Medulla oblongata (tissue), 1 donor: ENCODE data around the gene LMTK2.
"Not testable (repeated sequence)": the region's sequence is repeated elsewhere in the genome, so short reads cannot be mapped to it uniquely, and the experiment has no call there.

Experiments used
- DNase-seq: peaks from one replicate; pipeline ENCODE4 v3.0.0-alpha.2; 2015; ENCODE audit errors: extremely low spot score

The LMTK2 gene

DNA sequence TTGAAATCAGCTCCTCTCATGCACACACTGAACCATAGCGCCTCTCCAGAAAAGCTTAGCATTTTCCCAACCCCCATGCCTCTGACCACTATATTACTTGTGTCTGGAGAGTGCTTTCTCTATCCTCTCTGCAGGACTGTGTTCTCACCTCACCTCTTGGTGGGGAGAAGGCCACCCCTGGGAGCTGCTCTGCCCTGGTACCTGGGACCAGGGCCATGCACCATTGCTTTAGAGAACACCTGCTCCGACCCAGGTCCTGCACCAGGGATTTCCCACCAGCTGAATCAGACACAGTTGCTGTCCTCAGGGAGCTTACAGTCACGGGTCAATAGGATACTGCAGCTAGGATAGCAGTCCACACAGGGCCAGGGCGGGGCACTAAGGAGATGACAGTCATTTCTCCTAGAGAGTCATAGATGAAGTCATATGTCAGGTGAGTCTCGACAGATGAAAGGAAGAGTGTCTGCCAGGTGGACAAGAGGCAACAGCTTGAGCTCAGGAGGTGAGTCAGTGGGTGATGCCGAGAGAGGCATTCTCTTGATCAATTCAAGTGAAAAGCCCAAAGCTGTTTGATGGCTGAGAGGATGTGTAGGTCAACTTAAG lies 619 bp upstream of the LMTK2 start:
- no peak for DNase-seq

DNA sequence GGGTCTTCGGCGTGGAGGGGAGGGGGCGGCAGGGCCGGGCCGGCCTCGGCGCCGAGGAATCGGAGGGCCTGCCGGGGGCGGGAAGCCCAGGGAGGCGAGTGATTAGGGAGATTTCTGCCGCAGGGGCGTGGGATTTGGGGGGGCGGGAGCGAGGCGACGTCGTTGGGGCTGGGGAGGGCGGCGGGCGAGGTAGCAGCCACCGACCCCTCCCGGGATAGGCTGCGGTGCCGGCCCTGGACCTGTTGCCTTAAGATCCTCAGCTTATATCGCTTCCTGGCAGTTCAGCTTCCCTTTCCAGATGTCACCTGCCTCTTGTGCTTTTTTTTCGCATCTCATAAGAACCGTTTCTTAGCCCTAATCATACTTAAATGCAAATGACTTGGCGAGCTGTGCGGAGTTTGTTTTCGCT lies 655 bp downstream of the LMTK2 start:
- DNase-seq = no peak

DNA sequence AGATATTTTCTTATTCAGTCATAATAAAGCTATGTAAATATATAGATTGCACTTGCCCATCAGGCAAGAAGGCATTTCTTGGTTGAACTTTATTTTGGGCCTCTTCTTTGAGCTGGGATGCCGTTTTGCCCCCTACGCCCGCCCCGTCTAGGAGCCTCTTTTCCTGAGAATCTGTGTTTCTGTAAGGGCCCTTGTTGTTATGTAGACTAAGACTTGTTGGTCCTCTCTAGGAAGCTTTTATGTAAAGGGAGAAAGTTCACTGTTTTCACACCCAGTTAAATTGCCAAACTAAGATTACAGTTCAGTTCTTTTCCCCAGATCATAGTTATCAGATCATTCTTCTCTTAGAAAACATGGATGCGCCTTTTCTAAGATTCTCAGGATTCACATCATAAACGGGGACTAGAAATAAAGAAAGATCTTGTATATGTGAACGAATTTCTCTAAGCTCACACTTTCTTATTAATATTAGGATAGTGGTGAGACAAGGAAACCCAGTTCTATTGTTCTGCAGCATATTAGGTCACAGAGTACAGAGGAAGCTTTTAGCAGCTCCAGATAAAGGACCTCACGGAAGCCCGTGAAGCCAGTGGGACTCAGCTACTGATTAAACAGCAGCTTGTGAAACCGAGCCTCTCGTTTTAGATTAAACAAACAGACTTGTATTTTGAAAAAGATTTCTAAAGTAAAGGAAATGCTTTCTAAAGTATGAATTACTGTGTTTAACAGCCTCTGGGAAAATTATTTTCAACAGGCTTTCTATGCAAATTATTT lies 3.8 kb downstream of the LMTK2 start:
- DNase-seq = peak; percentile 43

DNA sequence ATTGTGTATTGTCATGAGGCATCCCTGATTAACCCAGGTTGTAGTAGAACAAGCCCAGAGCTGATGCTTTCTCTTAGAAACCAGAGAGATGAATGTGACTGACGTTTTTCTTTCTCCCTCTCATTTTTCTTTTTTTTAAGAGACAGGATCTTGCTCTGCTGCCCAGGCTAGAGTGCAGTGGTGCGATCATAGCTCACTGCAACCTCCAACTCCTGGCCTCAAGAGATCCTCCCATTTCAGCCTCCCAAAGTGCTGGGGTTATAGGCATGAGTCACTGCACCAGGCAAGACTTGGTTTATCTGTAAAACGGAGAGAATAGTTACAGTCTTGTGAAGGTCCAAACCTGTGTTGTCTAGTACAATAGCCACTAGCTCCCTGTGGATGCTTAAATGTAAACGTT lies 5.4 kb downstream of the LMTK2 start:
- DNase-seq = no peak

DNA sequence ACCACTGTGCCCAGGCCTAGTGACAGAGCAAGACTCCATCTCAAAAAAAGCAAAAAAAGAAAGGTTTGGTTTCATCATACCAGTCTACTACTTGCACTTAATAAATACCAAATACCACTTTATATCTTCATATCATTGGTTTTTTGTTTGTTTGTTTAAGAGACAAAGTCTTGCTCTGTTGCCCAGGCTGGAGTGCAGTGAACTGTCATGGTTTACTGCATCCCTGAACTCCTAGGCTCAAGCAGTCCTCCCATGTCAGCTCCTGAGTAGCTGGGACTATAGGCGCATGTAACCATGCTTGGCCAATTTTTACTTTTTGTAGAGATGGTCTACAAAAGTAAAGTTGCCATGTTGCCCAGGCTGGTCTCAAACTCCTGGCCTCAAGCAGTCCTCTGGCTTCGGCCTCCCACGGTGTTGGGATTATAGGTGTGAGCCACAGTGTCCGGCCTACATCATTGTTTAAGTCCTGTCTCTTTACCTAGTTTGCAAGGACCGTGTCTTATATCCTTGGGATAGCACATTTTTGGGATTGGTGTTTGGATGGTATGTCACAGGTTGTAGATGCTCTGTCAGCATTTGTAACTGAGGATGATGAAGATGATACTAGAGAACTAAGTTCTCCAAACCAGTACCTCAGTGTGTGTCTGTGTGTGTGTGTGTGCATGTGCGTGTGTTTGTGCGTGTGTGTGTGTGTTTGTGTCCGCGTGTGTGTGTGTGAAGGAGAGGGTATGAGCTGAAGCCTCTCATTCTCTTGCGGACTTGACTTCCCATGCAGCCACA lies 9.3 kb downstream of the LMTK2 start:
- DNase-seq = no peak

DNA sequence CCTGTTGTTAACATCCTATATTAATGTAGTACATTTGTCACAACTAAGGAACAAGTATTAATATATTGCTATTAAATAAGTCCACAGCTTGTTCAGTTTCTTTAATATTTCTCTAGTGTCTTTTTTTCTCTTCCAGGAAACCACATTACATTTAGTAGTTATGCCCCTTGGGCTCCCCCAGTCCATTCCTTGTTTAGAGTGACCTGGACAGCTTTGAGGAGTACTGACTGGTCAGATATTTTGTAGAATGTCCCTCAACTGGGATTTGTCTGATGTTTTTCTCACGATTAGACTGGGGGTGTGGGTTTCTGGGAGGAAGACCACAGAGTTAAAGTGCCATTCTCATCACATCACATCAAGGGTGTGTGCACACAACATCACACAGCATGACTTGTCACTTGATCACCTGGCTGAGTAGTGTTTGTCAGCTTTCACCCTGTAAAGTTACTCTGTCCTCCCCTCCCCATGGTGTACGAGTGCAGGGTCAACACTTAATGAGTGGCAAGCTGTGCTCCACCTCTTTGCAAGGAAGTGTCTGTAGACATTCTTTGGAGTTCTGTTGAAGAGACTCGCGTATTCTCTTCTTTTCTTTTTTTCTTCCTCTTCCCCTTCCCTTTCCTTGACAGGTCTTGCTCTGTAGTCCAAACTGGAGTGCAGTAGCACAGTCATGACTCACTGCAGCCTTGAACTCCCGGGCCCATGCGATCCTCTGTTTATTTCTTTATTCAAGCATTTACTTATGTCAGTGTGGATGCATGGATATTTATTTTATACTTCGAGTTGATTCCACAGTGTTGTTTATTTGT lies 10.2 kb downstream of the LMTK2 start:
- DNase-seq = no peak

DNA sequence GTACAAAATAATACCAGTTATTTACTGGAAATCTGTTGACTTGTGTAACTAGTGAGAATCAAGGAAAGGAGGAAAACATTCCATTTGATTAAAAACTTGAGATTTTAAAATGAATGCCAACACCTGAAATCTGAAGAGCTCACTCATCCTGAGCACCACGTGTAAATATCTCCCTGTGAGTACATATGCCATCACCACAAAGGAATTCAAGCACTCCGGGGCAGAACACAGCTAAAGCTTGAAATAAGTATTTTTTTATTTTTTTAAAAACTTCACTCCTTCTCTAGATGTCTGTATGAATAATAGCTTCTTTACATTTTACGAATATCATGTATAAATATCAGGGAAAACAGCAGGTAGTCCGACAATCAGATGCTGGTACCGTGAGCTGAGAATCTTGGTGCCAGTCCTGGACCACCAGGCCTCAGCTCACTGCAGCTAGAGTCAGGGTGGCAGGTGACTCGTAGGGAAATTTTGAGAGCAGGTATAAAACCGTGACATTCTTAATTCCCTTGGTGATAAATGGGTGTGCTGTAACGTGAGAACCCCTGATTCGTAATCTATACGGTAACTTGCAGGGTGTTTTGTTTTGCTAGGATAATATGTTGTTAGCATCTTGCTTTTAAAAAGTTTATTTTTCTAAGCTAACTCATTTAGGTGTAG lies 12.7 kb downstream of the LMTK2 start:
- no peak for DNase-seq

DNA sequence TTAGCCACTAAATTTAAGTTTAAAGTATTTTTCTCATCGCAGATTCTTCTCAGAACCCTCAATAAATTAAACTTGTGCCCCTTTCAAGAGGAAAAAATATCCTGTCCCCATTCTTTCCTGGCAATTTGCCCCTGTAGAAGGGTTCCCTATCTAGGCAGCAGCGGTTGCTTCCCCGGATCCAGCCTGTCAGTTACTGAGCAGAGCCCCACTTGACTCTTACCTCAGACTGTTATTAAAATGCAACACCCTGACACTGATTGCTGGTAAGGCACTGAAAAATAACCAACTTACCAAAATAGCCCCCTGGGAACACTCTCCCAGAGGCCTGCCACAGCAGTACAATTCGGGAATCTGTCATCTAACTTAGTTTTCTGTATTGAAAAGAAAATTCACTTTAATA lies 13.9 kb downstream of the LMTK2 start:
- no peak for DNase-seq

DNA sequence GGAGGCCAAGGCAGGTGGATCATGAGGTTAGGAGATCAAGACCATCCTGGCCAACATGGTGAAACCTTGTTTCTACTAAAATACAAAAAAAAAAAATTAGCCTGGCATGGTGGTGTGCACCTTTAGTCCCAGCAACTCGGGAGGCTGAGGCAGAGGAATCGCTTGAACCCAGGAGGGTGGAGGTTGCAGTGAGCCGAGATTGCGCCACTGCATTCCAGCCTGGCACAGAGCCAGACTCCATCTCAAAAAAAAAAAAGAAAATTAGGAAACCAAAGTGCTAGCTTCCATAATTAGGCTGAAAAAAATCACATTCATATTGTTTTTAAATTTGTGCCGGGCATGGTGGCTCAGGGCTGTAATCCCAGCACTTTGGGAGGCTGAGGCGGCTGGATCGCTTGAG lies 14.7 kb downstream of the LMTK2 start:
- DNase-seq = not testable (repeated sequence)

DNA sequence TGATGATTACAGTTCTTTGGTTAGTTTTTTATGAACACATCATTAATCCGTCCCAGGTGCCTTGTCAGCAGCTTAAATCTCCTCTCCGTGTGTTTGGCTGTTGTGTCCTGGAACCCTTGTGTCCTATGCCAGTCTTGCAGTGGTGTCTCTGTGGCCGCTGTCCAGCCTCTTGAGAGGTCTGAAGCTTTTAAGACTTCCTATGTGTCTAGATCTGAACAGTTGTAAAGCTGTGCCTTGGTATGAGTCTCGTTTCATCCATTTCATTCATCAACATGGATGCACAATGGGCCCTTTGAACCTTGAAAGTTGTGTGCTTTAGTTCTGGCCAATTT lies 16.7 kb downstream of the LMTK2 start:
- DNase-seq = no peak

DNA sequence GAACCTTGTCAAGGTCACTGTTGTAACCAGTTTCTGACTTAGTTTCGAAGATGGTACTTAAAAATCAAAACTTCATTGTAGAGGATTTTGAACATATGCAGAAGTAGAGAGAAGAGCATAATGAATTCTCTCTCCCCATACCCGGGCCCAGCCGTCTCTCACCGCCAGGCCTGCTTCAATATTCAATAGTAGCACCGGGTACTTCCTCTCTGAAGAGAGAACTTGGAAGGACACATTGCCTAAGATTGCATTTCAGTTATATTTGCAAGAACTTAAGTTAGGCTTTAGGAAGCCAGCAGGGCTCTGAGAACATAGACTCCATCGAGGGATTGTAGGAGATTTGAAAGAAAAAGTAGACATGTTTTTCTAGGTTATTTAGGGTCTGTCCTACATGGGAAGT lies 19.1 kb downstream of the LMTK2 start:
- no peak for DNase-seq

DNA sequence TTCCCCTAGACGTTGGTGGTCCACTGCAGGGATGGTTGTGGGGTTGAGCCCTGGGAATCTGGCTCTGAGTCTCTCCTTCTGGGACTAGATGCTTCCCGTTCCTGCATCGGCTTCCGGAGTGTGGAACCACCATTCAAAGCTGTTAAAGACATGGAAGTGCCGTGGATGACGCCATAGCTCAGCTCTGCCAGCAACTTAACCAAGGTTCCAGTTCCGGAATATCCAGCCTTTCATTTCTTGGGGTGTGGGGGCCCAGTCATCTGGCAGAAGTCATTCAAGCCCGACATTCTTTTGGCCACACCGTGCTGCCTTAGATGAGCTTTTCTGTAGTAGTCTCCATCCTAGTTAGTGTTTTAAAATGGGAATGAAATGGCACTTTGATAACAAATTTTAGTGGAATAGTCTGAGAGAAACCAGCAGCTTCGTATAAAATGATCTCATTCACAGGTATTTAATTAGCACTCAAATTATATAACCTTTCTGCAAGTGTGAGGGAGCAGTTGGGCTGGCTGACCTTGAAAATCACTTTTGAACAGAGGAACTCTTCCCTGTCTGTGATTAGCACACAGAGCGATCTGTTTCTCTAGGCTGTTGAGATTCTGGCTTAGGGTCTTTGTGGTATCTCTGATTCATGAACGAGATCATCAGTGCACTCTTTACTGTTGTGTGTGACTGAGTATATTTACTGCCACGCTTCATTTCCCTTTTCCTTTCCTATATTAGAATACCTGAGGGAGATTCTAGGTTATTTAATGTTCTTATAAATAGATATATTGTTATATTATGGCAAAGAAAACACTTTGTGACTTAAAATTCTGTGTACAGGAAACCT lies 19.9 kb downstream of the LMTK2 start:
- no peak for DNase-seq

DNA sequence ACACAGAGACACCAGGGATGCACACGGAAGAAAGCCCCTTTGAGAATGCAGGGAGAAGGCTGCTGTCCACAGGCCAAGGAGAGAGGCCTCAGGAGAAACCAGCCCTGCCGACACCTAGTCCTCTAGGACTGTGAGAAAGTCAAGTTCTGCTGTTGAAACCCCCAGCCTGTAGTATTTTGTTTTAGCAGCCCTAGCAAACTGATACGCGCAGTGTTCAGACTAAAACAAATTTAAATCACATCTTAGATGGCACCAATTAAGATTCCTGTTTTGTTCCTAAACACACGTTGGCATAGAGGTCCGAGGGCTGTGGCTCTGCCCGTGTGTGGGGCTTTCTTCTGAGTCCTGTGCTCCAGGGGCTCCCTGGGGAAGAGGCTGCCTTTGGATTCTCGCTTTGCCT lies 21.7 kb downstream of the LMTK2 start:
- no peak for DNase-seq

DNA sequence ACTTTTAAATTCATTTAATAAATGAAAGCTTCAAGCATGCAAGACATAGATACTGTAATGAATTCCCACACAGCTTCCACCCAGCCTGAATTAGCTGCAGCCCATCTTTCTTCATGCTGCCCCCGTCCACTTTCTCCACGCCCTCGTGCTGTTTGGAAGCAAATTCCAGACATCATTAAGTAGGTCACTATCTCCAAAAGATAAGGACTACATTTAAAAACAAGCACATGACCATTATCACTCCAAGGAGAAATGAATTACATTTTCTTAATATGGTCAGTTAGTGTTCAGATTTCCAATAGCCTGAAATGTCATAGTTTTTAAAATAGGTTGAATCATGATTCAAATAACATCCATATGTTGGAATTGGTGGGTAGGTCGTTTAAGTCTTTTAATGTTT lies 24.3 kb downstream of the LMTK2 start:
- no peak for DNase-seq

DNA sequence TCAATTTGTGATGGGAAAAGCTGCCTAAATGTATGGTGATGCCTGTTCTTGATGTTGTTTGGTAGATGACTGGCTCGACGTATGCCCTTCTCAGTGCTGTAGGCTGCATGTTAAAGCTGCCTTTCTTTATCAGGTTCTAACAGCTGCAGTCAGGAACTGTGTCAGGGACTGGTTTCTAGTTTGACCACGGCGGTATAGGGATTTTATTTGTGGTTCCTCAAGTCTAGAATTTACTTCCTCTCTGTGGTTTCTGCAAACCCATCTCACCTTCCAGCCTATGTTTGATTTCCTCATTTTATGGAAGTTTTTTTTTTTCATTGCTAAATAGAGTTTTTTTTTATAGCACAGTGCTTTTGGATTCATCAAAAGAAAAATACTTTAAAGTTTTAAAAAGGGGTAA lies 26.5 kb downstream of the LMTK2 start:
- peak; percentile 80 for DNase-seq

DNA sequence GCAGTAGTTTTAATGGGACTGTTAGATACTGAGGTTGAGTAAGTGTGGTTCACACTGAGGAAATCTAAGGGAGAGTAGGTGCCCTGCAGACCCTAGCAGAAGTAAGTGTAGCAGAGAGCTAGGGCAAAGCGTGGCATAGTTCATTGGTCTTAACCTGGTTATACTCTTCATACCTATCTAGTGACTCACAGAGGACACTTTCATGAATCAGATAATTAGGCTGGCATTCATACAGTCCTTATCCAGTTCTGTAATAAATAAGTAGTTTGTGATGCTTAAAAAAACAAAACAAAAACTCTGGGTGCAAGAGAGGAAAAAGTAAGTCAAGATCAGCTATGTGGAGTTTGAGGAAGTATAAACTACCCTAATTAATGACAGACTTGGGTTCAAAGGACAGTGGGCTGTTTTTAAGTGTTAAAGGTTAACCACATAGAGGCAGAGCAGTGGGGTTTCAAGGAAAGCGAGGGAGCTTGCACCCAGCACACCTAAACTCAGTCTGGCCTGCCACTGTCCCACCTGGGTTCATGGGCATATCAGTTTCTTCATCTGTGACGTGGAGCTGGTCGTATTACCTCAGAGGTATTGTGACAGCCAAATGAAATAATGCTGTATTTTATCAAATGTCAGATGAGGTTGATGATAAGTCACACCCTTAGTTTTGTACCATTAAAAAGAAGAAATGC lies 27.1 kb downstream of the LMTK2 start:
- DNase-seq = no peak

DNA sequence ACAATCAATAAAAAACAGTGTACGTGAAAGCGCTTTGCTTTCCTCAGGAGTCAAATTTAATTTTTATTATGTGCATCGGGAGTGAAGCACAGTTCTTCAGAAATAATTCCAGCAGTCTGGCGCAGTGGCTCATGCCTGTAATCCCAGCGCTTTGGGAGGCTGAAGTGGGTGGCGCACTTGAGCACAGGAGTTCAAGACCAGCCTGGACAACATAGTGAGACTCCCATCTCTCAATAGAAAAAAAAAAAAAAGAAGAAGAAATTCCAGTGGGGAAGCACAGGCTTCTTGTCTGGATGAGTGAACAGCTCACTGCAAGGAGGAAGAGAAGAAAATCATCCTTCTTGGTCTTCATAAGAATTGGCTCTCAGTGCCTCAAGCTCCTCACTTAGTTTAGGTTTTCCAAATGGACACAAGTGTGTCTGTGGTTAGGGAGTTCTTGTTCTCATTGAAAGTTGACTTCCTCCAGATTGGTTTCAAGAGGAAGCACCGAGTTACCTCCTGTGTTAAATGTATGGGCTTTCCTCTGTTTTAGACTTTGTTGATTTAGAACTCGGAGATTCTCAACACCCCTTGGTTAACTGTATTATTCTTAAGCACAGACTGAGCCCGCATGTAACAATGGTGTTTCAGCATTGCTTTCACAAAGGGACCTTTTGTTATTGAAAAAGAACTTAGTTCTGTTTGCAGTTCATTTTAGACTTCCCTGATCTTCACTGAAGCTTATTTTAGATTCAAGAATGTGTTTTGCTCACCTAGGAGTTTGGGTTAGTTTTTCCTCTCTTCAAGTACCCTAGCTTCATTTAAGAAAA lies 28.0 kb downstream of the LMTK2 start:
- DNase-seq = peak; percentile 40

DNA sequence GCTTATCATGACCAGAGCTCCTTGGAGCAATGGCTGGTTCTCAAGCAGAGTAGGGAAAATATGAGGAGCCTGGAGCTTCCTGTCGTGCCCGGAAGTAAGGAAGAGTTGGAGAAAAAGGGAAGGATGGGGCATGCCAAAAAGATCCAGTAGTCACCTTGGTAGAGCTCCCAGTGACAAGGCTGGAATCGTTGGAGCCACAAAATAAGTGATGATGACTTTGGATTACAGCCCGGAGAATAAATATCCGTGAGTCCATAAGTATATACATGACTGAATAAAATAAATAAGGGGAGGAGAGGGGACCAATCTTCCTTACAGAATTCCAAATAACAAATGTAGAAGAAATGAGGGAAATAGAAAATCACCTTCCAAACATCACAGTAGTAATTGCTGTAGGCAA lies 29.3 kb downstream of the LMTK2 start:
- no peak for DNase-seq

DNA sequence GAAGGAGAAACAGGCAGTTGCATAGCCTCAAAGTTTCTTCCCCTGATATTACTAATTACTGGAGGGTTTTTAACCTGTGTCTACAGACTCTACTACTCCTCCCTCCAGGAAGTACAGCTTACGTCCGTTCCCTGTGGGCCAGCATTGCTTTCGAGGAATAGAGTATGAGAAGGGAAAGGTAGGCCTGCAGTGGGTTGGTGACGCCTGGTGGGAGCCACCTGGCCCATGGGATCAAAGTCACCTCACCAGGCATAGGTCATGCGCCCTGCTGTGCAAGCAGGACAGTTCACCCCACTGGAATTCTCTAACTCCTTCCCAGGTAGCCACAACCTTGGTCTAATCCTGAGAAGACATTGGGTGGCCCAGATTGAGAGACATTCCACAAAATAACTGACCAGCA lies 29.8 kb downstream of the LMTK2 start:
- no peak for DNase-seq
